BLaER1 treated with 17β-estradiol and CSF1 and Interleukin-3, amounts not matched to agents 10 nM and 100 nM (cell line): ENCODE results near the gene DDX28.

Source experiments
- H3K27ac ChIP-seq, 11 experiments: shearing (Covaris generic); formaldehyde crosslinking; 2 replicates each; pipeline ENCODE4 v1.8.1; 2022
- H3K27me3 ChIP-seq, 11 experiments: shearing (Covaris generic); formaldehyde crosslinking; 2 replicates each; pipeline ENCODE4 v1.8.1; 2022
- H3K36me3 ChIP-seq, 11 experiments: shearing (Covaris generic); formaldehyde crosslinking; 2 replicates each; pipeline ENCODE4 v1.8.1; 2022
- H3K4me1 ChIP-seq, 10 experiments: shearing (Covaris generic); formaldehyde crosslinking; 2 replicates each; pipeline ENCODE4 v1.8.1; 2022
- H3K4me2 ChIP-seq, 11 experiments: shearing (Covaris generic); formaldehyde crosslinking; 2 replicates each; pipeline ENCODE4 v1.8.1; 2022
- H3K4me3 ChIP-seq, 10 experiments: shearing (Covaris generic); formaldehyde crosslinking; 2 replicates each; pipeline ENCODE4 v1.8.1; 2022
- H3K9ac ChIP-seq, 11 experiments: shearing (Covaris generic); formaldehyde crosslinking; 2 replicates each; pipeline ENCODE4 v1.8.1; 2022
- H3K9me3 ChIP-seq, 11 experiments: shearing (Covaris generic); formaldehyde crosslinking; replicated peaks in 1 of 11; 2 replicates each; pipeline ENCODE4 v1.8.1; 2022
- H4K20me1 ChIP-seq, 11 experiments: shearing (Covaris generic); formaldehyde crosslinking; 2 replicates each; pipeline ENCODE4 v1.8.1; 2022
- Cebpa-rat ChIP-seq, 11 experiments: shearing (Covaris generic); IDR thresholded peaks; 2 replicates each; pipeline ENCODE4 v1.8.1; 2022

Gene DDX28

GRCh38 chr16:67993207-67994039 lies 29.6 kb downstream of the DDX28 start:
- Histone ChIP-seq H3K4me3 (peak overlapping the region; percentile 9 to 60 (median 42); a peak in 15 of 20 replicates), H3K4me1 (peaks cover 30 to 71% (median 50%) of the 10 kb centered on the region in 10 experiments), H3K36me3 (peaks cover 0 to 12% (median 0%) of the 10 kb centered on the region in 11 experiments; a peak in 2 of 22 replicates), H3K9me3 (peaks cover 0 to 10% (median 6%) of the 10 kb centered on the region in 11 experiments; a peak in 14 of 22 replicates), H3K4me2 (peak overlapping the region; percentile 79 to 94 (median 87)), H3K27ac (peak overlapping the region; percentile 59 to 86 (median 81); a peak in 21 of 22 replicates), H3K27me3 (no peaks in the 10 kb centered on the region), H3K9ac (peak overlapping the region; percentile 51 to 77 (median 70)), H4K20me1 (peaks cover 0 to 19% (median 0%) of the 10 kb centered on the region in 11 experiments; a peak in 1 of 22 replicates)
- no peak for TF ChIP-seq Cebpa-rat (IDR thresholded peaks at IDR 0.05)

DNA sequence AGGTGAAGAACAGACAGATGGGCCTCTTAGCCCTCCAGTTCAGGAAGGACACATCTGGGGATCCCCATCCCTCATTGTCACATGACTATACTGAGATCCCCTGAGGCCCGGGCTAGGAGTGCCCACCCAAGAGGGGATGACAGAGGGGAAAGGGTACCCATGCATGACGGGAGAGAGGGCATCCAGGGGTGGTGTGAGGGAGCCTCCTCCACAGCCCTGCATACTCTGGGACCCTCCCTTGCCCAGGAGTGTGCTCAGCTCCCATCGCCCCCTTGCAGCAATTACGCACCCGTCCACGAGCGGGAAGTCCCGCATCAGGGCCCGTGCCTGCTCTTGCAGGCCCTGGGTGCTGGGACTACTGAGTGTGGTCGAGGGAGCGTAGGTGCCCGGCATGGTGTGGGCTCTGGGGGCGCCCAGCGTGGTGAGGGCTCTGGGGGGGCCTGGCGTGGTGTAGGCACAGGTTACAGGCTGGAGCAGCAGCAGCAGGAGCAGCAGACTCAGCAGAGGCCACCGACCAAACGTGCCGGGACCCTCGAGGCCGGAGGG lies 30.3 kb downstream of the DDX28 start:
- Histone ChIP-seq H4K20me1 (peaks cover 0 to 19% (median 0%) of the 10 kb centered on the region in 11 experiments; a peak in 1 of 22 replicates), H3K27ac (peak overlapping the region in 9 of 11 experiments; percentile 7 to 86 (median 81); a peak in 16 of 22 replicates), H3K4me1 (peaks cover 26 to 65% (median 47%) of the 10 kb centered on the region in 10 experiments), H3K27me3 (no peaks in the 10 kb centered on the region), H3K4me2 (peak overlapping the region; percentile 79 to 94 (median 87)), H3K36me3 (peaks cover 0 to 12% (median 0%) of the 10 kb centered on the region in 11 experiments; a peak in 2 of 22 replicates), H3K9me3 (peaks cover 0 to 3% (median 0%) of the 10 kb centered on the region in 11 experiments; a peak in 5 of 22 replicates), H3K4me3 (peak overlapping the region in 4 of 10 experiments; percentile 29 to 47 (median 38); a peak in 4 of 20 replicates), H3K9ac (peak overlapping the region; percentile 8 to 77 (median 70); a peak in 20 of 22 replicates)
- TF ChIP-seq Cebpa-rat (IDR thresholded peaks at IDR 0.05), result no peak

DNA sequence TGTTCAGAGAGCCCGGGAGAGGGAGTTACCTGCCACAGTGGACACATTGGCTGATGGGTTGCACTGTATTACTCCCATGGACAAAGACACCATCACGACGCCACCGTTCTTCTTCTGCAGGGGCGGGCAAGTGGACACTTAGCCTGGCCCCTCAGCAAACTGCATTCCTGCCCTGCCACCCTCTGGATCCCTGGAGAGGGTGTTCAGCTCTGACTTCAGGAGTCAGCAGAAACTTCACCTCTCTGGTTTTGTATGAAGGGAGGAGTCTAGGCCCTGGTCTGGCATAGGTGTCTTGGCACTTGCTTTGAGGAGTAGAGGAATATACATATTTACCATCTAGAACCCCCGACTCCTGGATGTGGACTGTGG lies 33.0 kb downstream of the DDX28 start:
- Histone ChIP-seq H3K27me3 (no peaks in the 10 kb centered on the region), H3K4me3 (no peak overlapping the region), H4K20me1 (peaks cover 0 to 19% (median 0%) of the 10 kb centered on the region in 11 experiments; a peak in 1 of 22 replicates), H3K4me1 (peaks cover 48 to 71% (median 55%) of the 10 kb centered on the region in 10 experiments), H3K36me3 (peaks cover 0 to 12% (median 0%) of the 10 kb centered on the region in 11 experiments; a peak in 2 of 22 replicates), H3K9ac (no peak overlapping the region), H3K4me2 (no peak overlapping the region), H3K9me3 (no peaks in the 10 kb centered on the region), H3K27ac (no peak overlapping the region)
- no peak for TF ChIP-seq Cebpa-rat (IDR thresholded peaks at IDR 0.05)

DNA sequence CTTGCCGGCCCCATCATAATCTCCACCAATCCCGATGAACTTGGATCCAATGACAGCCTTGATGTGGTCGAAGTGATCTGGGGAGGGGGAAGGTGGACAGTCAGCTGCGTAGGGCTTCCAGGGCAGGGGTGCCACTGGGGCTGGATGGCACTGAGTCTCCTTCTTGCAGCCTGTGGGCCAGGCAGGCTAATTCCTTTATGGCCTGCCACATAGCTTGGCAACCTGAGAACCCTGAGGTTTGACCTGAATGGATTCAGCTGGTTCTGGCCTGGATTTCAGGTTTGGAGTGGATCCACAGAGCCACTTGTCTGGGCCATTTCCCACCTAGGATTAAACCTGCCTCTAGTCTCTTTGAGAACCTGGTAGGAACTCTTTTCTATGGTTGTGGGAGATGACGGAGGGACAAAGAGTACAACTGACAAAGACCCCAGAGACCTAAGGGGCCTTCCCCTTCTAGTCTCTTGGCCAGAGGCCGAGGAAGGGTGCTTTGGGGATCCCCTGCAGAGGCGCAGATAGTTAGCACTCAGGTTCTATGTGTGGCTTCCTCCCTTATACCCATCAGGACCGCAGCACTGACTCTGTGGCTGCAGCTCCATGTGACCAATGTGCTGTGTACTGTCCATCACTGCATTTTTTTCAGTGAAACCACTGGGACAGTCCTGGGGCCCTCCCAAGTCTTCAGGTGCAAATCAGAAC lies 33.6 kb downstream of the DDX28 start:
- H4K20me1 ChIP-seq, result peaks cover 0 to 19% (median 0%) of the 10 kb centered on the region in 11 experiments; a peak in 1 of 22 replicates
- H3K27me3 ChIP-seq, result no peaks in the 10 kb centered on the region
- peak overlapping the region in 4 of 11 experiments; percentile 7 to 39 (median 26); a peak in 6 of 22 replicates for H3K4me2 ChIP-seq
- no peak overlapping the region for H3K27ac ChIP-seq
- no peaks in the 10 kb centered on the region for H3K9me3 ChIP-seq
- no peak overlapping the region for H3K4me3 ChIP-seq
- no peak for TF ChIP-seq Cebpa-rat (IDR thresholded peaks at IDR 0.05)
- H3K4me1 ChIP-seq, result peaks cover 49 to 71% (median 56%) of the 10 kb centered on the region in 10 experiments
- no peak overlapping the region for H3K9ac ChIP-seq
- H3K36me3 ChIP-seq, result peaks cover 0 to 12% (median 0%) of the 10 kb centered on the region in 11 experiments; a peak in 2 of 22 replicates

DNA sequence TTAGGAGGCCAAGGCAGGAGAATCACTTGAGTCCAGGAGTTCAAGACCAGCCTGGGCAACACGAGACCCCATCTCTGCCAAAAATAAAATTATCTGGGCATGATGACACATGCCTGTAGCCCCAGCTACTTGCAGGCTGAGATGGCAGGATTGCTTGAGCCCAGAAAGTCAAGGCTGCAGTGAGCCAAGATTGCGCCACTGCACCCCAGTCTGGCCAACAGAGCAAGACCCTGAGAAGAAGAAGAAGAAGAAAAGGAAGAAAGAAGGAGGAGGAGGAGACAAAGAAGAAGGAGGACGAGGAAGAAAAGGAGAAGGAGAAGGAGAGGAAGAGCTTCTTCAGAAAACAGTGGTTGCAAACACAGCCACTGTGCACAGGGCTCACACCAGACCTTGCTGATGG lies 34.4 kb downstream of the DDX28 start:
- Histone ChIP-seq H4K20me1 (peaks cover 0 to 19% (median 0%) of the 10 kb centered on the region in 11 experiments; a peak in 1 of 22 replicates), H3K9me3 (no peaks in the 10 kb centered on the region), H3K4me1 (peaks cover 49 to 71% (median 56%) of the 10 kb centered on the region in 10 experiments), H3K4me3 (no peak overlapping the region), H3K4me2 (peak overlapping the region in 4 of 11 experiments; percentile 7 to 39 (median 26); a peak in 6 of 22 replicates), H3K36me3 (peaks cover 0 to 12% (median 0%) of the 10 kb centered on the region in 11 experiments; a peak in 2 of 22 replicates), H3K9ac (no peak overlapping the region; a peak in 1 of 22 replicates), H3K27ac (no peak overlapping the region), H3K27me3 (no peaks in the 10 kb centered on the region)
- no peak for TF ChIP-seq Cebpa-rat (IDR thresholded peaks at IDR 0.05)

DNA sequence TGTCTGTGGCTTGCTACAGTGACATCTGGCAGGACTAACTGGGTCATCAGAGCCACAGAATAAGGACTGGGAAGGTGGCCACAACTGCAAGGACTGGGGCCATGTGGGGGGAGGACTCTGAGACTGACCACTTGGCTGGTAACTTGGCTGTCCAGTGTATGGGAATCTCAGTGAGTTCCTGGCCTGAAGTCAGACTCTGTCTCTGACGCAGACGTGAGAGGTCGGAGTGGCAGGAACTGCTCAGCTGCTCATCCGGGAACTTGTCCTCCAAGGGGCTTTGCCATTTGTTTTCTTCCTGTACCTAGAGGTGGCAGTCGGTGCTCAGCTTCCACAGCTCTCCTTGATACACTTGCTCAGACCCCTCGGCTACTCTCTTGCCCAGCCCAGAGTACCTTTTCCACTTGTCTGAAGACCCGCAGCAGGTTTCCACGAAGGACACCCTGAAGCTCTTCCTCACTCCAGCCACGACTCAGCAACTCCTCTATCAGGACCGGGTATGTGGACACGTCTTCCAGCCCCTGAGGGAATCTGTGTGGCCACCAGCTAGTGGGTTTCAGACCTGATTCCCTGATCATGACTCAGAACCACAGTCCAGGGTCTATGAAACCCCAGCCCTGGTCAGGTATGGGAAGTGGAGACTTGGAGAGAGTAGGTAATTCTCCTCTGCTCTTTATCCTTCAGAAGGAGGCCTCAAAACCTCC lies 35.4 kb downstream of the DDX28 start:
- Histone ChIP-seq H3K4me1 (peaks cover 42 to 64% (median 50%) of the 10 kb centered on the region in 10 experiments), H3K36me3 (peaks cover 0 to 12% (median 0%) of the 10 kb centered on the region in 11 experiments; a peak in 2 of 22 replicates), H3K9me3 (peaks cover 0 to 8% (median 0%) of the 10 kb centered on the region in 11 experiments; a peak in 4 of 22 replicates), H3K27me3 (no peaks in the 10 kb centered on the region), H3K4me2 (peak overlapping the region in 2 of 11 experiments; percentile 1 to 17; a peak in 1 of 22 replicates), H4K20me1 (peaks cover 0 to 15% (median 0%) of the 10 kb centered on the region in 11 experiments; a peak in 1 of 22 replicates), H3K4me3 (no peak overlapping the region), H3K27ac (peak overlapping the region in 2 of 11 experiments; percentile 27; a peak in 2 of 22 replicates), H3K9ac (0 out of 22 replicates have a peak overlapping the region, but pooled peaks of 1 of the 11 experiments have one; percentile 1)
- no peak for TF ChIP-seq Cebpa-rat (IDR thresholded peaks at IDR 0.05)

- Histone ChIP-seq H4K20me1 (peaks cover 0 to 8% (median 0%) of the 10 kb centered on the region in 11 experiments; a peak in 1 of 22 replicates), H3K4me3 (no peak overlapping the region), H3K27ac (peak overlapping the region in 1 of 11 experiments; percentile 27; a peak in 1 of 22 replicates), H3K36me3 (peaks cover 0 to 9% (median 0%) of the 10 kb centered on the region in 11 experiments; a peak in 2 of 22 replicates), H3K9ac (no peak overlapping the region), H3K4me1 (peaks cover 36 to 57% (median 44%) of the 10 kb centered on the region in 10 experiments), H3K4me2 (peak overlapping the region in 3 of 11 experiments; percentile 15 to 77 (median 17); a peak in 2 of 22 replicates), H3K9me3 (peaks cover 0 to 10% (median 0%) of the 10 kb centered on the region in 11 experiments; a peak in 4 of 22 replicates), H3K27me3 (no peaks in the 10 kb centered on the region)
- TF ChIP-seq Cebpa-rat (IDR thresholded peaks at IDR 0.05), result no peak
Measured at GRCh38 chr16:67986949-67987348, 36.1 kb downstream of the DDX28 start.
